Activated CD8-positive, alpha-beta memory T cell treated with anti-CD3 and anti-CD28 coated beads for 48 hours (primary cell): ENCODE data around the gene CEACAM3.
A peak's percentile ranks its signal among the peaks of the same experiment; 100 is the strongest.
"Not testable (repeated sequence)": the region's sequence is repeated elsewhere in the genome, so short reads cannot be mapped to it uniquely, and the experiment has no call there.

Experiments used
- DNase-seq, 3 experiments: peaks; one replicate each; pipeline ENCODE4 v3.0.0-alpha.2; 2020; ENCODE audit warnings: low read depth in 2 of 3, low spot score in 2 of 3

CEACAM3 gene

GRCh38 chr19:41796362-41796761, at the start of gene CEACAM3:
CEACAM3 (plus strand) TSS chr19:41796587; CDS start chr19:41796678, 91 bp downstream.
- DNase-seq, result no peak

GRCh38 chr19:41746593-41747227, 49.7 kb upstream of the CEACAM3 start:
- no peak for DNase-seq

GRCh38 chr19:41748012-41748411, 48.4 kb upstream of the CEACAM3 start:
- no peak for DNase-seq

- not testable (repeated sequence) for DNase-seq
Measured at GRCh38 chr19:41750248-41751134, 45.9 kb upstream of the CEACAM3 start.

GRCh38 chr19:41753159-41753558, 43.2 kb upstream of the CEACAM3 start:
- DNase-seq, result peak; percentile 11 to 81 (median 54)

- DNase-seq, result peak; percentile 16 to 56 (median 33)
Measured at GRCh38 chr19:41753936-41754529, 42.4 kb upstream of the CEACAM3 start.

- no peak for DNase-seq
Measured at GRCh38 chr19:41755328-41755913, 41.0 kb upstream of the CEACAM3 start, which contains the start of gene CEACAM6. CEACAM6 (plus strand) TSS chr19:41755530; CDS start chr19:41755639, 109 bp downstream.

- DNase-seq, result no peak
Measured at GRCh38 chr19:41758846-41759245, 37.5 kb upstream of the CEACAM3 start.

GRCh38 chr19:41767115-41767514, 29.3 kb upstream of the CEACAM3 start:
- DNase-seq, result no peak

GRCh38 chr19:41768105-41768504, 28.3 kb upstream of the CEACAM3 start:
- not testable (repeated sequence) for DNase-seq

- DNase-seq, result no peak
Measured at GRCh38 chr19:41769608-41770007, 26.8 kb upstream of the CEACAM3 start.

- DNase-seq, result no peak
Measured at GRCh38 chr19:41771410-41771809, 25.0 kb upstream of the CEACAM3 start.

- DNase-seq, result peak in 2 of 3 experiments; percentile 7 to 13
Measured at GRCh38 chr19:41774515-41774980, 21.8 kb upstream of the CEACAM3 start.

GRCh38 chr19:41776700-41777099, 19.7 kb upstream of the CEACAM3 start:
- no peak for DNase-seq

- no peak for DNase-seq
Measured at GRCh38 chr19:41783612-41784011, 12.8 kb upstream of the CEACAM3 start.

GRCh38 chr19:41784312-41784711, 12.1 kb upstream of the CEACAM3 start:
- DNase-seq, result no peak

- no peak for DNase-seq
Measured at GRCh38 chr19:41784743-41785142, 11.6 kb upstream of the CEACAM3 start.

- peak; percentile 24 to 33 (median 32) for DNase-seq
Measured at GRCh38 chr19:41785653-41786052, 10.7 kb upstream of the CEACAM3 start.

- no peak for DNase-seq
Measured at GRCh38 chr19:41787055-41787454, 9.3 kb upstream of the CEACAM3 start.

GRCh38 chr19:41788518-41788917, 7.9 kb upstream of the CEACAM3 start:
- DNase-seq, result not testable (repeated sequence)

- not testable (repeated sequence) for DNase-seq
Measured at GRCh38 chr19:41789053-41789452, 7.3 kb upstream of the CEACAM3 start.
